Activated CD8-positive, alpha-beta memory T cell treated with anti-CD3 and anti-CD28 coated beads, Interleukin-2, amount 50 U/mL, for 4 hours (primary cell): Measurements from ENCODE around the gene ARFGEF2.
"Not testable (repeated sequence)": the region's sequence is repeated elsewhere in the genome, so short reads cannot be mapped to it uniquely, and the experiment has no call there.

Experiments used
- DNase-seq: peaks from one replicate; pipeline ENCODE4 v3.0.0-alpha.2; 2020

ARFGEF2 gene

DNA sequence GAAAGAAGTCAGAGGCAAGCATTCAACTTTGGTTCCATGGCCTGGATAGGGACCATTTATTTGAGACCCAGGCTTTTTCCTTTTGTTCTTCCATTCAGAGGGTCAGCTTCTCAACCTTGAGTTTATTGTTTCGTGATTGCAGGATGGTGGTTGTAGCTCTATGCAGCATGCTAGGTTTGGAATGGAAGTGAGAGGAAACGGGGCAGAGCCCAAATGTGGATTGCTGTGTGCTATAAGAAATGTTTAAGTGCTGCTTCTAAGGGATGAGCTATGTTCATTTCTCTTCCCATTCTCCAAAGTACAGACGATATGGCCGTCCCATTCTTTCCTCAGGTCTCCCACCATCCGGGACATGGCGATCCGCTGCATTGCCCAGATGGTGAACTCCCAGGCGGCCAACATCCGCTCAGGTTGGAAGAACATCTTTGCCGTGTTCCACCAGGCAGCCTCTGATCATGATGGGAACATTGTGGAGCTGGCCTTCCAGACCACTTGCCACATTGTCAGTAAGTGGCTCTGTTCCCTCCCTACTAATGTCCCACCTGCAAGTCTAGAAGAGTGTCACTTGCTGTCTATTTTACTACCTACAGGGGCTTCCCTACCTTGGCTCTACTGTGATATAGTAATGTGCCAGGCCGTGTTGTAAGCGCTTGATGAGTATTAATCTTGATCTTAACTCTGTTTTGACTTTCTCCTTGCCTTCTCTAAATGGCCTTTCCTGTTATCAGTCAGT, 88.6 kb downstream of the ARFGEF2 start:
- no peak for DNase-seq

DNA sequence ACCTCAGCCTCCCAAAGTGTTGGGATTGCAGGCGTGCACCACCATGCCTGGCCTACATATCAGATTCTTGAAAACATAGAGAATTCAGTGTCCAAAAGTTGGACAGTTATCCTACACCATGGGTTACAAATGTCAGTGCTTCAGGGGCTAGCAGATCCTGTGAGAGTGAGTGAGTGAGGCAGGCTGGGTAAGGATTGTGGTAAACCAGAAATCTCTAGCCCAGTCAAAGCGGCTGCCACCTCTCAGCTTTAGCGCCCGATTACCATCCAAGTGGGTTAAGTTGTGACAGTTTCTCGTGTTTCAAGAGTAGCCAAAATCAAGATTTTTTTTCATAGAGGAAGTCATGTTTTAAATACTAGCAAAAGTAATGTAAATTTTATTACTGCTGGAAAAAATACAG, 102.7 kb downstream of the ARFGEF2 start:
- DNase-seq: no peak

DNA sequence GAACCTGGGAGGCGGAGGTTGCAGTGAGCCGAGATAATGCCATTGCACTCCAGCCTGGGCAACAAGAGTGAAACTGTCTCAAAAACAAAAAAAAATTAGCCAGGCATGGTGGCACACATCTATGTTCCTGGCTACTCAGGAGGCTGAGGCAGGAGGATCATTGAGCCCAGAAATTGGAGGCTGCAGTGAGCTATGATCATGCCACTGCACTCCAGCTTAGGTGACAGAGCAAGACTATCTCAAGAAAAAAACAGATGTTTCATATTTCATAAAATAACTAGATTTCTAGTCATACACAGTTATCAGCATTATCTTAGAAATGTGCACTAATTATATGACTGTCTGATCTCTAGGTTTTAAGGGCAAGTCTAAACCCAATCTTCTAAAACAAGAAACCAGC, 106.7 kb downstream of the ARFGEF2 start:
- DNase-seq: not testable (repeated sequence)

DNA sequence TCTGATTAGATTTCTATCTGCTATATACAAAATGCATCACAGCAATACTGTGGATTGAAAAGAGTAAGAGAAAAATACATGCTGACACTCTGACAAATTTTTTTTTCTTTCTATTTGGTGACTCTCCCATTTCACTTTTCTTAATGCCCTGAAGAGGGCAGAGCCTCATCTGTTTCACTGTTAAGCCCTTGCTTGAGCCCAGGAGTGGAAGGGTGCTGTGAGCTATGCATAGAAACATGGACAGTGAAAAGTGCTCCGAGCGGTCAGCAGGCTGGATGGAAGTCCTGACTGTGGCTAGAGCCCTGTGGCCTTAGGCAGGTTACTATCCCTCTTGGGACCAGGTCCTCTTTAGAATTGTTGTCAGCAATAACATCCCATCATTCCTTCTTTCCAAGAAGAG, 107.2 kb downstream of the ARFGEF2 start:
- DNase-seq: no peak

DNA sequence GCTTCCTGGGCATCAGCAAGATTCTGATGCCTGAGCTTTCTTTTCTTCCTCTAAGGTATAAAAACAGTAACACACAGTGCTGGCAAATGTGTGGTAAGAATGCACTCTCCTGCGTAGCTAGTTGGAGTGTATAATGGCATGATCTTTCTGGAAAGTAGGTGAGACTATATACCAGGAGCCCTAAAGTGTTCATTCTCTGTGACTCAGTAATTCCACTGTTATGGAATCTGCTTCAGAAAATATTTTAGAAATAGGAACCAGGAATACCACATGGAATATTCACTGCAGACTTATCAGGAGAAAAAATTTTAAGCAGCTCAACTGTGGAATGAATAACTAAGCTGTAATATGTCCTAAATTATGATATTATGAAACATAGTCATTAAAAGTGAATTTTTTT, 107.7 kb downstream of the ARFGEF2 start:
- no peak for DNase-seq

DNA sequence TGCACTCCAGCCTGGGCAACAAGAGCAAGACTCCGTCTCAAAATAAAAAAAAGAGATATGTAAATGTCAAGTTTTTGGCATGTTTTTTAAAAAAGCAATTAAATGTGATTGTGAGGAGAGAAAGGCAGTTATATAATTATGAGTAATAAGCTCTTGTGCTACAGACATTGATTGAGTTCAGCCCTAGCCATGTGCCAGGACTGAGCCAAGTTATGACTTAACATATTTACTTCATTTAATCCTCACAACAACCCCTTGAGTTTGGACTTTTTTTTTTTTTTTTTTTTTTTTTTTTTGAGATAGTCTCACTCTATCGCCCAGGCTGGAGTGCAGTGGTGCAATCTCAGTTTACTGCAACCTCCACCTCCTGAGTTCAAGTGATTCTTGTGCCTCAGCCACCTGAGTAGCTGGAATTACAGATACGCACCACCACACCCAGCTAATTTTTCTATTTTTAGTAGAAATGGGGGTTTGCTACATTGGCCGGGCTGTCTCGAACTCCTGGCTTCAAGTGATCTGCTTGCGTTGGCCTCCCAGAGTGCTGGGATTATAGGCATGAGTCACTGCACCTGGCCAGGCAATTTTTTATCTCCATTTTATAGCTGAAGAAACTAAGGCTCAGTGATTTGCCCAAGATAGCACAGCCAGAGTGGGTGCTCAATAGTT, 109.6 kb downstream of the ARFGEF2 start:
- no peak for DNase-seq

DNA sequence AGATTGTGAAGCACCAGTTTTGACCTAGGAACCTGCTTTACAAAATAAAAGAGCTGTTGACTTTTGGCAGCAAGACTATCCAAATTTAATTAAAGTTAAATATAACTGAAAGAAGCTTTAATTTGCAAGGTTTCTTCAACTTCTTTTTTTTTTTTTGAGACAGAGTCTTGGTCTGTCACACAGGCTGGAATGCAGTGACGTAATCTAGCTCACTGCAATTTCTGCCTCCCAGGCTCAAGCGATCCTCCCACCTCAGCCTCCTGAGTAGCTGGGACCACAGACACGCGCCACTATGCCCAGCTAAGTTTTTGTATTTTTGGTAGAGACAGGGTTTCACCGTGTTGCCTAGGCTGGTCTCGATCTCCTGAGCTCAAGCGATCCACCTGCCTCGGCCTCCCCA, 110.9 kb downstream of the ARFGEF2 start:
- no peak for DNase-seq

DNA sequence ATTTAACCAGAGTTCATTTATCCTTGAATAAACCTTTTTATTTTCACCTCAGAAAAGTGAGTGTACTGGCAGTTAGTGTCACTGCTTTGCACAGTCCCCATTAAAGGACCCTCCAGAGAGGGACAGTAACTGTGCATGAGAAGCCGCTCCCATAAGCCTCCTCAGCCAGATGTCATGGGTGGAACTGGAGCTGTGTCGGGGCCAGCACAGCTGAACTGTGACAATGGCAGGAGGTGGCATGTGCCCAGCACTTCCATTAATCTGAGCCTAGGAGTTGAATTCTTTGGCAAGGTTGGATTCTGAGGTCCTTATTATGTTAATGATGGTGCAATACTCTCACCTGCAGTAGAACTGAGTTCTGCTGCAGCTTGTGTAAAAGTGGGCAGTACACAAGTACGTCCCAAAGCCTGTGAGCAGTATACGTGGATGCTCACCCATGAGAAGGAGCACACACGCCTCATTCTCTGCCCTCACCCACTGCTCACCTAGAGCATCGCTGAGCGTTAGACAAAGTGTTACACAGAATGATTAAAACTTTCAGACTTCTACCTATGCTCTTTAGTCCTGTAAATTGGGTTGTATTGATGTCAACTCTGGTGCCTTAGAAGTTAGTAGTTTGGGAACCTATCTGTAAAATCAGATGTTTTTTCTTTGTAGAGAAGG, 112.7 kb downstream of the ARFGEF2 start:
- DNase-seq: no peak

DNA sequence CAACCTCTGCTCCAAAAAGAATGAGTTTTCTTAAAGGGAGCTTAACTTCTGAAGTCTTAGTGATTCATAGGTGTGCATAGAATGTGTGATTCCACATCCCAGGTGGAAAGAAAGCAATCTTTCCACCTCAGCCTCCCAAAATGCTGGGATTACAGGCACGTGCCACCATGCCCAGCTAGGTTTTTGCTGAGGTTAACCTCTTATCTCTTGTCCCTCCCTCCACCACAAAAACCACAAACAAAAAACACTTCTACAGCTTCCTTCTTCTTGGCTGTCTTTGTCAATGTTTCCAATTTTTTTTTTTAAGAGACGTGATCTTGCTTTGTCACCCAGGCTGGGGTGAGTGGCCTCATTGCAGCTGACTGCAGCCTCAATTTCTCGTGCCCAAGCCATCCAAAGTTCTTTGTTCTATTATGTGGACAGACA, 116.5 kb downstream of the ARFGEF2 start:
- no peak for DNase-seq

DNA sequence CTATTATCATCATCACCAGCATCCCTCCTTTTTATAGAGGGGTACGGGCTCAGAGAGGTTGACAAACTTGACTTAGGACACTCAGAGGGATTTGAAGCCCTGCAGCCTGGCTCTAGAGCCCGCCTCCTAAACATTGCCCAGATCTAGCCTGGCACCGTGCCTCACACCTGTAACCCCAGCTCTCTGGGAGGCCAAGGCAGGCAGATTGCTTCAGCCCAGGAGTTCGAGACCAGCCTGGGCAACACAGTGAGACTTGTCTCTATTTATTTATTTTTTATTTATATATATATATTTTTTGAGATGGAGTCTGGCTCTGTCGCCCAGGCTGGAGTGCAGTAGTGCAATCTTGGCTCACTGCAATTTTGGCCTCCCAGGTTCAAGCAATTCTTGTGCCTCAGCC, 118.3 kb downstream of the ARFGEF2 start:
- DNase-seq: no peak

DNA sequence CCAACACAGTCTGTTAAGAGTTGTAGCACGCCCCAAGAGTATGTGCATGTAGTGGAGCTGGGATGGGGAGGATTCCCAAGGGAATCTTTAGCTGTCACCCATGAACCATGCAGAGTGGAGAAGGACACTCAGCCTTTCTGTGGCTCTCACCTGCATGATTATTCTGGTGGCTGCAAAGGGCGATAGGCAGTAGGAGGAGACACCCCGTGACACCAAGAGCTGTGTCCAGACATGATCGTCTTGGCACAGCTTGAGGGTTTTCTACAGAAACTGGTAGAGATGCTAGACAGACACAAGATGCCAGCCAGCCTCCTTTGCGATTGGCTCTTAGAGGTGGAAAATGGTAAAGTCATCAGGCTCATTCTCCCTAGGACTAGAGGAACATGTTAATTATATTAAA, 121.5 kb downstream of the ARFGEF2 start:
- no peak for DNase-seq

DNA sequence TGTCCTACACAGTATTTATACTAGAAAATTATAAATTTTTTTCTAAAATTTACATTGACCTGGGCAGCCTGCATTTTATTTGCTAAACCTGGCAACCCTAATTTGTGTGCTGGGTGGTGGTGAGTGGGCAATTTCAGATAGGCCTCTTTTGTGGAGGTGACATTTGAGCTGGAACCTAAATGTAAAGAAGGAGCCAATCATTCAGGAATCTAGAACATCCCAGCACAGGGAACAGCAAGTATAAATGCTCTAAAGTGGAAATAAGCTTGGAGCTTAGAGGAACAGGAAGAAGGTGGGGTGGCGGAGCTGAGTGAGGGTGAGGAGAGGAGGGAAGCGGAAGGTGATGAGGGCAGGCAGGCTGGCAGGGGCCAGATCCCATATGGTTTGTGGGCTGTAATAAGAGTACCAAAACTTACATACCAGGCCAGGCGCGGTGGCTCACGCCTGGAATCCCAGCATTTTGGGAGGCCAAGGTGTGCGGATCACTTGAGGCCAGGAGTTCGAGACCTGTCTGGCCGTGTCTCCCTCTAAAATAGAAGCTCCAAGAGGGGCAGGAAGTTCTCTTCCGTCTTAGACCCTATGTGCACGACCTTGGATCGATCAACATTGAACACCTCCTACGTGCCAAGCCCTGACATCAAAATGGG, 124.1 kb downstream of the ARFGEF2 start:
- no peak for DNase-seq

DNA sequence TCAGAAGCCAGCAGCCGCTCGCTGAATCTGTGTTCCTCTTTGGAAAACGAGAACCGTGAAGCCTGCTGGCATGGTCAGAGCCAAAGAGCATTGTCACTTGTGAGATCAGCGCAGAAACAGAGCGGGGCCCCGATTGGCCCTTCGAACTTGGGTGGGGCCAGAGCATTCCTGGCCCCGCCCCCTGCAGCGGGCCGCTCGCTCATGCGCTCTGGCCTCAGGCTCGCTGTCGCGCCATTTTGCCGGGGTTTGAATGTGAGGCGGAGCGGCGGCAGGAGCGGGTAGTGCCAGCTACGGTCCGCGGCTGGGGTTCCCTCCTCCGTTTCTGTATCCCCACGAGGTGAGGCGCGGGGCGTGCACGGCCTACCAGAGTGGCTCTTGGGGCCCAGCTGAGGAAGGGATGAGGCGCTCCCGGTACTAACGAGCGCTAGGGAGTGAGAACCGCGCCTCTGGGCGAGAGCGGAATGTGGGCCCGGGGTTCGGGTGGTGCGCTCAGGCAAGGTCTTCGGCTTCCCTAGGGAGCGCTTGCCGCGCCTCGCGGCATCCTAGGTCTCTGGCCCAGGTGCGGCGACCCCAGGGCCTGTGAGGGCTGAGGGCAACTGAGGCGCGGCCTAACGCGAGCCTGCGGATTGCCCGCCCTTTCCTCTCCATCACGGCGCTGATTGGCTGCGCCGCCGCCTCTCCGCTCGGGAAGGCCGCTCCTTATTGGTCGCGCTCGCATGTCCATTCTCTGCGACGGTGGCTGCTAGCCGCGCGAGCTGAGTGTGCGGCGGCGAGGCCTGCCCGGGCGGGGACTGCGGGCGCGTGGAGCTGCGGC, 124.8 kb downstream of the ARFGEF2 start, which contains the start of gene CSE1L:
TSS of gene CSE1L (plus strand) at position 226 of the 814 bp plus-strand sequence. CDS start 12,152 bp downstream, outside the sequence.
- peak; percentile 93 for DNase-seq

DNA sequence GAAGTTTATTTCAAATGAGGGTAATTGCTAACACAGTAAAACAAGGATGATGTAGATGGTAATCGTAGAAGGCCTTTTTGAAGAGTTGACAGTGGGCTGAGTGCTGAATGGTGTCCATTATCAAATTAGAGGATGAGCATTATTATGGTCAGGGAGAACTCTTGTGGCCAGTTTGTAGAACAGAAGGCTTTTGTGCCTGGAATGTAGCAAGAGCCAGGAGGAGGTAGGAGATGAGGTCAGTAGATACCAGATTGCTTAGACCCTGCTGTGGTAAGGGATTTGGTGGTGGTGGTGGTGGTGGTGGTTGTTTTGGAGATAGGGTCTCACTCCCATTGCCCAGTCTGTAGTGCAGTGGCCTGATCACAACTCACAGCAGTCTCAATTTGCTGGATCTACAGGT, 130.8 kb downstream of the ARFGEF2 start:
- DNase-seq: no peak

DNA sequence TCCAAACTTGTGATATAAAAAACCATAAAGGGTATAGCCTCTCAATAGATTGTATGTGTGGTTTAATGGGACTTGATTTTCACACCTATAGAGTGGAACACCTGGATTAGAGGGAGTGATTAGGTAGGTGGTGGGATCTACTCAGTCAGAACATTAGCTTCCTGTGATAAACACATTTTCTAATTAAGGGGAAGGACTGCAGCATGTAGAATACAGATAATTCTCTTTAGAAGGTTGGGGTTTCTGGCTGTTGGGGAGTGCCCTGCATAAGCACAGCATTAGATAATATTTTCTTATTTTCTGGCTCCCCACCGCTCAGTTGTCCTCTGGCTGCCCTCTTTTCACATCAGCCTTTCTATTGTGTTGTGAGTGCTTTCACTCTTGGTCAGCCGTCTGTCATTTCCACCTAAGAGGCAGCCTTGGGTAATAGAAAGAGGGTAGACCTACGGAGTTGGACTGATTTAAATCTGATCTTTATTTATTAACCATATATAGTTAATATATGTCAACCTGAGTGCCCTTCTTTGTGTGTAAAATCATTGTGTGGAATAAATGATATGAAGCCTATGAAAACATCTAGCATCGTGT, 132.6 kb downstream of the ARFGEF2 start:
- DNase-seq: no peak

DNA sequence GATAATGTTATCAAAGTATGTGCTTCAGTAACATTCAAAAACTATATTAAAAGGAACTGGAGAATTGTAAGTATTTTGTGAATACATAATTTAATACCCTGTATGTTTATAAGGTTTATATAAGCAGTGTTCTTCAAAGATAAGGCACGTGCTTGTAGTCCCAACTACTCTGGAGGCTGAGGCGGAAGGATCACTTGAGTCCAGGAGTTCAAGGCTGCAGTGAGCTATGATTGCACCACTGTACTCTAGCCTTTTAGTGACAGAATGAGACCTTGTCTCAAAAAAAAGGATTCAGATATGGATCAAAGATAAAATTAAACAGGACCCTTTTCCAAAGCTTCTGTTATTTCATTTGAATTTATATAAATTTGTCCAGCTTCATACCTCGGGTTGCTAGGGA, 141.8 kb downstream of the ARFGEF2 start:
- no peak for DNase-seq

DNA sequence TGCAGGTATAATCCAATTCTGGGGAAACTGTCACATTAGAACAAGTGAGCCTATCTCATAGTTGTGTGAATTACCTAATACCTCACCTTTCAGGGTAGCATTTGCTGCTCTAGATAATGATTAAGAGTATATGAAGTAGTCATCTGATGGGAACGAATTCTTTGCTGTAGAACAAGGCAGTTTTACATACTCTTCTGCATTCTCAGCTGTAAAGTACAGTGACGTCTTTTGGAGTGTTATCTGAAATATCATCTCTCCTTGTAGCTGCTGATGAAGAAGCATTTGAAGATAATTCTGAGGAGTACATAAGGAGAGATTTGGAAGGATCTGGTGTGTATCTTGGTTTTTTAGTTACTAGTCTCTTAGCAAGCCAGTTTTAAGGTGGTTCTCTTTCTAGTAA, 153.0 kb downstream of the ARFGEF2 start:
- DNase-seq: no peak

DNA sequence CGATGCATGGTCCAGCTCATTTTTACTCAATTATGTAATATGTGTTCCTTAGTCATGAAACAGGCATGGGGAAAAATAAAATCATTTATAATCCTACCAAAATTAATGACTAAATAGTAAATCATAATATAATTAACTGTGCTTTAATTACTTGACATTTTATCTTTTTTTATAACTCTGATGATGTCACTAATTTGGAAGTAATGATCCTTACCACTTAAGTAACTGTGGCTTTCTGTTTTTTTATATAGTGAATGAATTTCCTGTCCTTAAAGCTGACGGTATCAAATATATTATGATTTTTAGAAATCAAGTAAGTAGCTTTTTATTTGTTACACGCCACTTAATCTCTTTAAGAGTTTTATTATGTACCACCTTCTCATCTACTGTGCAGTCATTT, 156.8 kb downstream of the ARFGEF2 start:
- no peak for DNase-seq

DNA sequence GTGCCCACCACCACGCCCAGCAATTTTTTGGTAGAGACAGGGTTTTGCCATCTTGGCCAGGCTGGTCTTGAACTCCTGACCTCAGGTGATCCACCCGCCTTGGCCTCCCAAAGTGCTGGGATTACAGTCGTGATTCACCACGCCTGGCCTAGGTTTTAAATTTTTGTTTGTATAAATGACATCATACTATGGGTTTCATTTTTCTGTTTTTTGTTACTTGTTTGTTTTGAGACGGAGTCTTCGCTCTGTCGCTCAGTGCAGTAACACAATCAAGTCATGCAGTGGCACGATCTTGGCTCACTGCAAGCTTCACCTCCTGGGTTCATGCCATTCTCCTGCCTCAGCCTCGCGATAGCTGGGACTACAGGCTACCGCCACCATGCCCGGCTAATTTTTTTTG, 160.8 kb downstream of the ARFGEF2 start:
- not testable (repeated sequence) for DNase-seq
